GM12875 (cell line): ENCODE measurements around the gene PKM.

Experiments used
- H3K4me3 ChIP-seq: one replicate; pipeline ENCODE4 v1.5.1; 2011; ENCODE audit warnings: low read depth, low read length, control low read depth
- CTCF ChIP-seq: IDR thresholded peaks from 2 replicates; pipeline ENCODE4 v1.5.1; 2011; ENCODE audit warnings: low read depth, mild to moderate bottlenecking, control low read depth, inconsistent platforms, low read length, moderate library complexity, borderline replicate concordance; ENCODE audit not compliant: insufficient read depth

The PKM gene

GRCh38 chr15:72200395-72201237 is 30.4 kb downstream of the PKM start:
- no peak overlapping the region for H3K4me3 ChIP-seq
- TF ChIP-seq CTCF, result no peak

- peak; percentile 90 for TF ChIP-seq CTCF
- H3K4me3 ChIP-seq, result no peak overlapping the region
Measured at GRCh38 chr15:72199721-72200212, 31.2 kb downstream of the PKM start.

- TF ChIP-seq CTCF, result no peak
Measured at GRCh38 chr15:72199205-72199515, 31.8 kb downstream of the PKM start.

GRCh38 chr15:72198356-72199204 is 32.4 kb downstream of the PKM start:
- H3K4me3 ChIP-seq, result no peak overlapping the region
- no peak for TF ChIP-seq CTCF

More at GRCh38 chr15:72199205-72199515, 31.8 kb downstream of the PKM start:
- H3K4me3 ChIP-seq, result no peak overlapping the region

GRCh38 chr15:72197460-72198355 is 33.3 kb downstream of the PKM start, which contains the start of gene GRAMD2A:
Gene GRAMD2A (minus strand): TSS chr15:72197787.
- H3K4me3 ChIP-seq, result no peak within 1 kb of the TSS
- TF ChIP-seq CTCF, result no peak

GRCh38 chr15:72197041-72197459 is 33.9 kb downstream of the PKM start:
- no peak overlapping the region for H3K4me3 ChIP-seq
- TF ChIP-seq CTCF, result no peak
